Measurements from ENCODE around the gene PYHIN1.

The PYHIN1 gene

GRCh38 chr1:158931055-158931737, at the start of gene PYHIN1:
TSS of gene PYHIN1 (plus strand) at chr1:158931552. CDS start at chr1:158936911, 5,359 bp downstream.
- no peak for DNase-seq

DNA sequence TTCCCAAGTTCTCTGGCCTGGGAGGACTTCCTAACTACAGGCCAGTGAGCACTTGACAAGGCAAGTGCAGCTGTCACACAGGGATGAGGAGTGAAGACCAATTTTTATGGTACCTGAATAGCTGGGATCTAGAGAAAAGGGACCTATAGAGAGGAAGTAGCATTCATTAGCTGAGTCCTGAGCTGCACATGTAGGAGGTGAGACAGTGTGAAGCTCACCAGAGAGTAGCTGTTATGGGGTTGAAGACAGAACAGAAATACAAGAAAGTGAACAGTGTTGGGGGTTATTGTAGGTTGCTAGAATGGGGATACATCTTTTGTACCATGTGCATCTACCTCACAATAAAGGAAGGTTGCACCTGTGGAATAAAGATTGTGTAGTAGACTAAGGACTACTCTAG, 37.7 kb upstream of the PYHIN1 start:
- DNase-seq: no peak

DNA sequence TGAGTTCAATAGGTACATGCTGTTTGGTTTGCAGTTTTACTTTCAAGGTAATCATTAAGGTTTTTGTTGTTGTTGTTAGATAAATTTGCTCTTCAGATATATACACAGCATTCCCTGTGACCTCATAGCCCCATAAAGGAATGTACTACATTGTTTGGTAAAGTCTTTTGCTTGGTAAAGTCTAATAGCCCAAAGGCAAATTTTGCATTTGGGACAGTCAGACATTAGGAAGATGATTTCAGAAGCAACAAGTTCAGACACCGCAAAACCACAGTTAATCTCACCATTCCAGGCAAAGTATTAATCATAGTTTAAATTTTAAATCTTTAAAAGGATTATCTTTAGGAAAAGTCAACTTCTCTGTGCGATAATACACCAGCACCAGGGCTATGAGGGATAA, 32.6 kb upstream of the PYHIN1 start:
- no peak for DNase-seq

GRCh38 chr1:158901623-158902022, 29.7 kb upstream of the PYHIN1 start:
- no peak for DNase-seq

- DNase-seq: no peak
Observed at GRCh38 chr1:158916085-158916484, 15.3 kb upstream of the PYHIN1 start.

- no peak for DNase-seq
Observed at GRCh38 chr1:158924677-158925076, 6.7 kb upstream of the PYHIN1 start.

DNA sequence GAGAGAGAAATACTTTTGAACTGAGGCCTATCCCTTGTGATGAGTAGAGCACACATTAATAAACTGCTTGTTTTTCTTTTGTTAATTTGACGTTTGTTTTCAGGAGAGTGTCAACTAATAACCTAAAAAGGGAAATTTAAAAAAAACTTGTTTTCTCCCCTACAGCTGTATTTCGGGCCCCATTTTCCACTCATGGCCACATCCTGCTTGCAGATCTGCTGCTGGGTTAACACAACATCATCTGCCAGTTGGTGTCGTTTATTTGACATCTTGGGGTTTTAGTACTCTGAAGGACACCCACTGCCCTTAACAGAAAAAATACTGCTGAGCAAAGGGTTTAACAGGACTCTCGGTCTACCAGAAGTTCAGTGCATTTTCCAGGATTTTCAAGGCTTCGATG, 848 bp upstream of the PYHIN1 start:
- DNase-seq: no peak

- no peak for DNase-seq
Observed at GRCh38 chr1:158932171-158932570, 819 bp downstream of the PYHIN1 start.

DNA sequence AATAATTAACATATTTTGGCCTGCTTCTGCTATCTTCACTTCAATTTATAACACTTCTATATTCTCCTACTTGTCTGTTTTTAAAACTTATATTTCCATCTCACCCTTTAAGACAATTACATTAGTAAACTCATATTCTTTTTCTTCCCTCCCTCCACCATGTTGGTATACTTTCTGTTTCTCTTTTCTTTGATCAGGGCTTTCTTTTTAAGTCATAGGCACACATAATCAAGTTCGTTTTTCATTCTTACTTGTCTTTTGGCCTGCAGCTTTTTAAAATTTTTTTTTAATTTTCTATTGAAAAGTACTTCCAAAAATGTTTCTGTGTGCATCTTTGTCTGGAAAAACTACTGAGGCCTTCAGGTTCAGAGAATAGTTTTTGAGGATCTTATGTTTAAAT, 2.3 kb downstream of the PYHIN1 start:
- no peak for DNase-seq

DNA sequence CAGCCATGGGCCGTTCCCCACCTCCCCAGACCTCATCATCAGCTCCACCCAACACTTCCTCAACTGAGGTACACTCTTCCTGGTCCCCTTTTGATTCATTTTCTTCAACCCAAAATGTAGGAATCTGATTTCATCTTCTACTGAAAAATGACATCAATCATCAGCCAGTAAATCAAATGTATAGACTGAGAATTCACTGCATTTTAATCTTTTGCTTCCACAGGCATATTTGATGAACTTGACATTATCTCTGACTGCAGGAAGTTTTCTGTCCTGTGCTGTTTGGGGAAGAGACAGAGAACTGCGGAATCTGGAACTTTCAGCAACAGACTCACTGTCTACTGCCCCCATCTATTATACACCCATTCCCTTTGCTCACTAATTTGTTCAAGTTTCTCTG, 7.8 kb downstream of the PYHIN1 start:
- DNase-seq: no peak

GRCh38 chr1:158941317-158941716, 10.0 kb downstream of the PYHIN1 start:
- no peak for DNase-seq

DNA sequence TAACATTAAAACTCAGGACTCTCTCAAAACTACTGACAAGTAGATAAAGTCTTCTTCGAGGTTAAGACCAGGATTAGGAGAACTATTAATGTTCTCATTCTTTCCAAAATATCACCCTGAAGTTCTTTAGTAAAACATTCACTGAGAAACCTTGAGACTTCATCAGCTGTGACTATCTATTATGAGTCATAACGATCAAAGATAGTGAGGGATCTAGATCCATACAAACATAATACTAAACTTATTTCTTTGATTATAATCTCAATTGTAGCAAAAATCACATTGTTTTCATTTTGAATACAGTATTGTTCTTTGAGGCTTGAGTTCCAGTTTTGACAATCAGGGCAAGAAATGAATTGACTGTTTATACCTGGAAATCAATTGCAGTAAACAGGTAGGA, 11.1 kb downstream of the PYHIN1 start:
- DNase-seq: no peak

GRCh38 chr1:158943059-158943458, 11.7 kb downstream of the PYHIN1 start:
- DNase-seq: no peak

DNA sequence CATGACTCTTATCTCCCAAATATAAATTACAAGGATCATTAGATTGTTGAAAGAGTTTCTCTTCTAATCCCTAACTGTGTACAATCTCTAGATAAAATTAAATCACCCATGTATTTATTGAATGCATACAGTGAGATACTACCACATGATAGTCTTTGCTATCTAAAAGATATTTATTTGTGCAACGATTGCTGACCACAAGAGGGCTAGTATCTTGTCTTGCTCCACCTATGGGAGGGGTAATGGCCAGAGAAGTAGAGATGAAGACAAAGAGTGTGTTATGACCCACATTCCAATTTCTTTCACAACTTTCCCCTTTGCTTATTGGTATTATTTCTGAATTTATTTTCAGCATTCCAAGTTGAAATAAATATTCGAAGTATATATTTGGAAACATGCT, 13.7 kb downstream of the PYHIN1 start:
- no peak for DNase-seq

DNA sequence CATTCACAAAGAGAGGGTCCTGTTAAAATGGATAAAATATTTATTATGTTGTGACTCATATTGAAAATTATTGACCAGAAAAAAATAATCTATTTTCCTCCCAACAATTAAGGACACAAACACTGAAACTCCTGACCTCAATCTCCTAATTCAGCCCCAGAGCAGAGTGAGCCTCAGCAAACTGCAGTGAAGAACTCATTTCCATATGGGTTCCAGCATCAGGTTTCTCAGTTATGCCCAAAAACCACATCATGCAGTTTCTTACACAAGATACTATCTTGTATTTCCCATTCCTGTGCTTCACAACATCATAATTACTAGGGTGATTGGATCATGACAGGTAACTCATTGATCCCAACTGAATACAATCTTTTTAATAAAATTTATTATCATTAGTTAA, 15.4 kb downstream of the PYHIN1 start:
- DNase-seq: no peak

- DNase-seq: no peak
Observed at GRCh38 chr1:158951956-158952355, 20.6 kb downstream of the PYHIN1 start.

DNA sequence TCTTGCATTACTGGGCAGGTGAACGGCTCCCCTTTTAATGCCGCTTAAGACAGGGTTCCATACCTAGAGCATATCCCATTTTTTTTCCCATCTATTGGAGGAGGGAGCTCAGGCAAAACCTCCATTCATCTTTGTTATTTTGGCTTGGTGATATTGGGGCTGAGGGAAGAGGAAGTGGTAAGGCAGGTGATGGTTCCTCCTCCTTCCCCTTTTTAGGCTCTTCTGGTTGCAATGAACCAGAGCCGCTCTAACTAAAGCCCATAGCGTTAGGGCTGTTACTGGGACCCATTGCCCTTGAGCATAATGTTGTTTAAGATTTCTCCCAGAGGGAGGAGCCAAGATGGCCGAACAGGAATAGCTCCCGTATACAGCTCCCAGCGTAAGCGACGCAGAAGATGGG, 21.1 kb downstream of the PYHIN1 start:
- DNase-seq: no peak

GRCh38 chr1:158961178-158961577, 29.8 kb downstream of the PYHIN1 start:
- DNase-seq: no peak

DNA sequence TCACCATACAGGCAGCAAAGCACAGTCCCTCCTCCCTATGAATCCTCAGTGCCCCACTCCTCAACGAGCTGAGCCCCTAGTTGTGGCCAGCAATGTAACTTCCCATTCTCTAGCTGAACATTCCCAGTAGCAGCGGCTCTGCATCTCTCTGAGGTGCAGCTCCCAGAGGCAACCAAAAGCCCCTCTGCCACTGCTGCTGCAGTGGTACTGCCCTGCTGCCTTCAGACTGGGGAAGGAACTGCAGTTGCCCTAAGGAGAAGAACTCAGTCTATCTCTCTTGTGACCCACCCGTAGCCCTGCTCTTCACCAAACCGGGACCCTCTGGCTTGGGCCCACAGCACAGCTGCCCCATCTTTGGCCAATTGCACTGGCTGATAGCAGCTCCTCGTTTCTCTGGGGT, 31.6 kb downstream of the PYHIN1 start:
- no peak for DNase-seq

- no peak for DNase-seq
Observed at GRCh38 chr1:158969166-158969565, 37.8 kb downstream of the PYHIN1 start.

DNA sequence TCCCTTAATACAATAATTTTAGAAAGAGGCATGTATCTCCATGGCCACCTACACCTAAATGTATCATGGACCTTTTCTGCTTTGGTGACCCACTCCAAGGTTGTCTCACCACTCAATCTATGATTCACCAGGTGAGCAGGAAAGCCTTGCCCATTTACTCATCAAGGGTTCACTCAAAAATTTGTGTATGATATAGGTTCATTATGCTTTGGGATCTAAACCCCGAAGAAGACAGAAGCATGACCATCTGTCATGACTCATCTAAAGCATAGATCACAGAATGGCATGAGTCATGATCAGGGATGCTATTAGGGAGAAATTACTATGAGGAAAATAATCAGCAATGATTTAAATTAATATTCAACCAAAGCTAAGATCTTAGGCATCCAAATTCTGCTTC, 38.5 kb downstream of the PYHIN1 start:
- no peak for DNase-seq

DNA sequence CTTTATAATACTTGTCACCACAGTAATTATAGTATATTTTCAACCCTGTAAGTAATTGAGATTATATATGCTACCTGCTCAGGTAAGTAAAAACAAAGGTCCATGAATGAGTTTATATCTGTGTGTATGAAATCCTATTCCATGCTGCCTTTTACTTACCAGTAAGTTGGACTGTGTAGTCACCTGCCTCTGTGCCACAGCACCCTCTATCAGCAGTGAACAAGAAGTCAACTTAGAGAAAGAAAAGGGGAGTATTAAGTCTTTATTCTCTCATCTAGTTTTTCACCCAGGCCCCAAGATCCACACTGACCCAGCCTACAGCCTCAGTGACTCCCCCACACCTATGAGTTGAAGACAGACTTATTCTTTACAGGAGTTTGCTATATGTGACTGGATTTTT, 41.5 kb downstream of the PYHIN1 start:
- DNase-seq: no peak

DNA sequence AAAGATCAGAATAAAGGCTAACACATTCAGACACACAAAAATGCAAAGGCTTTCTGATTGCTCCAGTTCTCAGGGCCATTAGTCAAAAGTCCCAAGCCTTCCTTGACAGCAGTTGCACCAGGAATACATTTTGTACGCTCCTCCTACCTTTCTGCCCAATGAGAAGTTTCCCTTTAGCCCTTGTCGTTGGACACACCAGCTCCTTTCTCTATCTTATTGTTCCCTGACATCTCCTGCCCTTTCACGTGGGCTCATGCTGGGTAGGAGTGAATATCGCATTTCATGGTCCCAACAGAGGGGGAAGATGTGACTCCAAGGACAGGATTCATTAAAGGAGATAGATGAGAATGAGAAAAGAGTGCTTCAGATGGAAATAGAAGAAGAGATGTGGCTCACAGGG, 44.9 kb downstream of the PYHIN1 start:
- DNase-seq: no peak

- no peak for DNase-seq
Observed at GRCh38 chr1:158978730-158979129, 47.4 kb downstream of the PYHIN1 start.

GRCh38 chr1:158979229-158979628, 47.9 kb downstream of the PYHIN1 start:
- DNase-seq: no peak

GRCh38 chr1:158983235-158983634, 51.9 kb downstream of the PYHIN1 start:
- DNase-seq: no peak
